Activated T-cell treated with anti-CD3 and anti-CD28 coated beads for 1 hour (primary cell): Measurements from ENCODE around the gene PPP1R14B.

ENCODE experiments used
- DNase-seq: peaks from one replicate; pipeline ENCODE4 v3.0.0-alpha.2; 2020; ENCODE audit warnings: low read depth

PPP1R14B gene

GRCh38 chr11:64209563-64209843 lies 37.2 kb downstream of the PPP1R14B start:
- DNase-seq, result no peak

GRCh38 chr11:64208796-64209562 lies 37.8 kb downstream of the PPP1R14B start:
- DNase-seq, result no peak

GRCh38 chr11:64208086-64208795 lies 38.5 kb downstream of the PPP1R14B start:
- no peak for DNase-seq

GRCh38 chr11:64207256-64208085 lies 39.3 kb downstream of the PPP1R14B start:
- DNase-seq, result peak; percentile 58

- peak; percentile 57 for DNase-seq
These were observed 40.1 kb downstream of the PPP1R14B start, which contains the start of gene FERMT3 for GRCh38 chr11:64206457-64207255. TSS of gene FERMT3 (plus strand) at chr11:64206721. CDS start at chr11:64207365, 644 bp downstream.

GRCh38 chr11:64204464-64204989 lies 42.2 kb downstream of the PPP1R14B start:
- peak; percentile 80 for DNase-seq

GRCh38 chr11:64204080-64204440 lies 42.7 kb downstream of the PPP1R14B start:
- no peak for DNase-seq

GRCh38 chr11:64203421-64204079 lies 43.2 kb downstream of the PPP1R14B start:
- DNase-seq, result no peak

- DNase-seq, result no peak
These were observed 43.8 kb downstream of the PPP1R14B start for GRCh38 chr11:64202992-64203391.

GRCh38 chr11:64201543-64201942 lies 45.2 kb downstream of the PPP1R14B start:
- no peak for DNase-seq

GRCh38 chr11:64198511-64198910 lies 48.2 kb downstream of the PPP1R14B start:
- no peak for DNase-seq

- DNase-seq, result no peak
These were observed 50.1 kb downstream of the PPP1R14B start for GRCh38 chr11:64196626-64197025.
